Parathyroid adenoma (tissue), 2 donors: ENCODE results near the gene NBEA.

Source experiments
- H2AFZ ChIP-seq: fragments of 300-600 bp; sonication (generic); one replicate; pipeline ENCODE4 v1.7.0; 2017; ENCODE audit warnings: antibody characterized with exemption, mild to moderate bottlenecking
- H3K27ac ChIP-seq: fragments of 300-600 bp; sonication (generic); one replicate; pipeline ENCODE4 v1.7.0; 2017
- H3K27me3 ChIP-seq: fragments of 300-600 bp; sonication (generic); one replicate; pipeline ENCODE4 v1.7.0; 2017; ENCODE audit warnings: low read length; ENCODE audit not compliant: control insufficient read depth, insufficient read depth
- H3K36me3 ChIP-seq: fragments of 300-600 bp; sonication (generic); one replicate; pipeline ENCODE4 v1.7.0; 2017; ENCODE audit warnings: low read length; ENCODE audit not compliant: control insufficient read depth, insufficient read depth
- H3K4me1 ChIP-seq: fragments of 300-600 bp; sonication (generic); one replicate; pipeline ENCODE4 v1.7.0; 2017; ENCODE audit warnings: control low read depth
- H3K4me2 ChIP-seq: fragments of 300-600 bp; sonication (generic); one replicate; pipeline ENCODE4 v1.7.0; 2017; ENCODE audit warnings: low read length
- H3K4me3 ChIP-seq: fragments of 300-600 bp; sonication (generic); one replicate; pipeline ENCODE4 v1.7.0; 2017; ENCODE audit warnings: low read depth, low read length
- H3K79me2 ChIP-seq: fragments of 300-600 bp; sonication (generic); one replicate; pipeline ENCODE4 v1.7.0; 2017; ENCODE audit warnings: control low read depth
- H3K9ac ChIP-seq: fragments of 300-600 bp; sonication (generic); one replicate; pipeline ENCODE4 v1.7.0; 2017; ENCODE audit warnings: mild to moderate bottlenecking
- H3K9me3 ChIP-seq: fragments of 300-600 bp; sonication (generic); one replicate; pipeline ENCODE4 v1.7.0; 2017; ENCODE audit warnings: low read length; ENCODE audit not compliant: control insufficient read depth
- CTCF ChIP-seq: fragments of 300-600 bp; sonication (generic); IDR thresholded peaks from one replicate; pipeline ENCODE4 v1.7.0; 2017; ENCODE audit warnings: antibody characterized with exemption, mild to moderate bottlenecking
- donor health status: primary hyperparathyroidism.

The NBEA gene

GRCh38 chr13:35643625-35644024 lies 701.6 kb downstream of the NBEA start:
- no peaks in the 10 kb centered on the region for H3K9me3 ChIP-seq
- H3K79me2 ChIP-seq, result no peaks in the 10 kb centered on the region
- TF ChIP-seq CTCF, result no peak
- H3K4me3 ChIP-seq, result no peak overlapping the region
- no peaks in the 10 kb centered on the region for H3K36me3 ChIP-seq
- no peak overlapping the region for H3K9ac ChIP-seq
- H3K4me1 ChIP-seq, result no peaks in the 10 kb centered on the region
- H3K27me3 ChIP-seq, result no peaks in the 10 kb centered on the region
- no peak overlapping the region for H3K27ac ChIP-seq
- H3K4me2 ChIP-seq, result no peak overlapping the region
- H2AFZ ChIP-seq, result no peak overlapping the region

- no peak for TF ChIP-seq CTCF
Measured at GRCh38 chr13:35646056-35646774, 704.1 kb downstream of the NBEA start.

GRCh38 chr13:35648201-35648600 lies 706.1 kb downstream of the NBEA start:
- Histone ChIP-seq H2AFZ (no peak overlapping the region), H3K27me3 (no peaks in the 10 kb centered on the region), H3K36me3 (no peaks in the 10 kb centered on the region), H3K9ac (no peak overlapping the region), H3K4me1 (no peaks in the 10 kb centered on the region), H3K4me3 (no peak overlapping the region), H3K4me2 (no peak overlapping the region), H3K79me2 (no peaks in the 10 kb centered on the region), H3K9me3 (no peaks in the 10 kb centered on the region), H3K27ac (no peak overlapping the region)
- no peak for TF ChIP-seq CTCF

More at GRCh38 chr13:35646056-35646774, 704.1 kb downstream of the NBEA start:
- no peaks in the 10 kb centered on the region for H3K9me3 ChIP-seq
- H3K79me2 ChIP-seq, result no peaks in the 10 kb centered on the region
- H2AFZ ChIP-seq, result no peak overlapping the region
- no peak overlapping the region for H3K9ac ChIP-seq
- H3K4me1 ChIP-seq, result no peaks in the 10 kb centered on the region
- no peak overlapping the region for H3K4me2 ChIP-seq
- no peaks in the 10 kb centered on the region for H3K27me3 ChIP-seq
- no peak overlapping the region for H3K4me3 ChIP-seq
- no peak overlapping the region for H3K27ac ChIP-seq
- H3K36me3 ChIP-seq, result no peaks in the 10 kb centered on the region

GRCh38 chr13:35649162-35649561 lies 707.1 kb downstream of the NBEA start:
- H3K9ac ChIP-seq, result no peak overlapping the region
- no peaks in the 10 kb centered on the region for H3K4me1 ChIP-seq
- H3K27ac ChIP-seq, result no peak overlapping the region
- no peaks in the 10 kb centered on the region for H3K79me2 ChIP-seq
- H3K9me3 ChIP-seq, result no peaks in the 10 kb centered on the region
- no peak overlapping the region for H2AFZ ChIP-seq
- no peak for TF ChIP-seq CTCF
- no peak overlapping the region for H3K4me2 ChIP-seq
- H3K4me3 ChIP-seq, result no peak overlapping the region
- no peaks in the 10 kb centered on the region for H3K27me3 ChIP-seq
- H3K36me3 ChIP-seq, result no peaks in the 10 kb centered on the region

GRCh38 chr13:35659796-35660195 lies 717.7 kb downstream of the NBEA start:
- Histone ChIP-seq H3K4me1 (no peaks in the 10 kb centered on the region), H2AFZ (no peak overlapping the region), H3K36me3 (no peaks in the 10 kb centered on the region), H3K27me3 (no peaks in the 10 kb centered on the region), H3K9ac (no peak overlapping the region), H3K79me2 (no peaks in the 10 kb centered on the region), H3K4me2 (no peak overlapping the region), H3K27ac (no peak overlapping the region), H3K4me3 (no peak overlapping the region), H3K9me3 (no peaks in the 10 kb centered on the region)
- no peak for TF ChIP-seq CTCF
